Measurements from ENCODE around the gene ITGA11. TPM values are rescaled to one million over a fixed set of nuclear protein-coding genes. Genes with fewer than 3 reads are reported as not detected.

ITGA11 gene
- polyA plus RNA-seq, 1 of the 3 experiments (the other 2 are of a cell fraction): 0.49 TPM

- TF ChIP-seq RXRA (IDR thresholded peaks at IDR 0.05; ENCODE audit: borderline replicate concordance, low read depth): no peak
These were observed 54.2 kb downstream of the ITGA11 start (continued) for GRCh38 chr15:68377766-68378165.

- Histone ChIP-seq H3K36me3 (replicated peaks in 1 of 2; ENCODE audit: control insufficient read depth in 1 of 2, insufficient read depth in 2 of 2, low read length in 1 of 2) (no peaks in the 10 kb centered on the region), H3K4me3 (ENCODE audit: low read depth in 2 of 2, low read length in 1 of 2) (no peak overlapping the region), H3K9ac (no peak overlapping the region), H3K4me1 (ENCODE audit: control insufficient read depth in 1 of 2, insufficient read depth in 2 of 2, low read depth in 1 of 2, low read length in 1 of 2) (no peaks in the 10 kb centered on the region; a peak in 1 of 4 replicates), H3K9me2 (no peaks in the 10 kb centered on the region), H3K27ac (ENCODE audit: low read depth in 2 of 2, low read length in 1 of 2) (no peak overlapping the region), H2AFZ (ENCODE audit: low read depth) (no peak overlapping the region), H3K4me2 (no peak overlapping the region), H3K9me3 (no peaks in the 10 kb centered on the region), H4K20me1 (ENCODE audit: insufficient read depth) (no peaks in the 10 kb centered on the region), H3K79me2 (ENCODE audit: insufficient read depth) (no peaks in the 10 kb centered on the region), H3K27me3 (ENCODE audit: insufficient read depth) (no peaks in the 10 kb centered on the region), H3F3A (replicated peaks; ENCODE audit: insufficient read depth) (no peaks in the 10 kb centered on the region)
- no peak for TF ChIP-seq USF2 (IDR thresholded peaks at IDR 0.05; ENCODE audit: borderline replicate concordance, low read depth, low read length)
- no peak for TF ChIP-seq CTCF (IDR thresholded peaks at IDR 0.05)
- TF ChIP-seq TEAD4 (IDR thresholded peaks at IDR 0.05; ENCODE audit: borderline replicate concordance, insufficient read depth): no peak
- no peak for TF ChIP-seq FOSL2 (IDR thresholded peaks at IDR 0.05; ENCODE audit: borderline replicate concordance, low read depth)
- no peak for TF ChIP-seq EZH2phosphoT487 (IDR thresholded peaks at IDR 0.05; ENCODE audit: borderline replicate concordance, low read depth)
- TF ChIP-seq POLR2AphosphoS5 (IDR thresholded peaks at IDR 0.05; ENCODE audit: low read depth, low read length): no peak
- TF ChIP-seq SMC3 (IDR thresholded peaks at IDR 0.05; ENCODE audit: low read depth, low read length): no peak
- no peak for TF ChIP-seq FOXM1 (IDR thresholded peaks at IDR 0.05; ENCODE audit: low read depth)
- no peak for TF ChIP-seq SIN3A (IDR thresholded peaks at IDR 0.05; ENCODE audit: borderline replicate concordance, low read depth, low read length)
- TF ChIP-seq EP300 (IDR thresholded peaks at IDR 0.05; ENCODE audit: borderline replicate concordance in 1 of 2, low read depth in 1 of 2, low read length in 1 of 2): no peak
- no peak for TF ChIP-seq RFX5 (IDR thresholded peaks at IDR 0.05; ENCODE audit: low read length)
- TF ChIP-seq IRF3 (IDR thresholded peaks at IDR 0.05; ENCODE audit: low read depth, low read length): no peak
- TF ChIP-seq GABPA (IDR thresholded peaks at IDR 0.05; ENCODE audit: low read depth): no peak
- TF ChIP-seq MAX (IDR thresholded peaks at IDR 0.05; ENCODE audit: low read depth): no peak
- no peak for TF ChIP-seq GATA2 (CRISPR knock-in tag; IDR thresholded peaks at IDR 0.05)
- TF ChIP-seq TAF1 (IDR thresholded peaks at IDR 0.05; ENCODE audit: borderline replicate concordance, low read depth, low read length): no peak
- TF ChIP-seq FOXJ3 (CRISPR knock-in tag; IDR thresholded peaks at IDR 0.05): no peak
- TF ChIP-seq ZBTB33 (IDR thresholded peaks at IDR 0.05; ENCODE audit: borderline replicate concordance, low read depth): no peak
- TF ChIP-seq YY1 (IDR thresholded peaks at IDR 0.05; ENCODE audit: low read depth): no peak
- TF ChIP-seq PBX3 (IDR thresholded peaks at IDR 0.05): no peak
- no peak for DNase-seq
- ChIA-PET POLR2A (no interaction called here), CTCF (interaction anchor here (1.2 to 1.5 kb wide), 2 partner anchors 14 to 70 kb away, joined by 4 to 10 read pairs; no protein-coding TSS in a partner anchor)
These were observed 55.4 kb downstream of the ITGA11 start for GRCh38 chr15:68376447-68377060.

Measured in SK-N-SH (cell line).